Uterus (tissue), 2 donors: ENCODE results near the gene RPAP3.

Source experiments
- CTCF ChIP-seq, 4 experiments: fragments of 200-600 bp in 2 of 4; fragments of 450-650 bp in 2 of 4; sonication (generic) in 2 of 4; IDR thresholded peaks; one replicate each; pipeline ENCODE4 v1.5.1; 2016 to 2019; ENCODE audit warnings: antibody characterized with exemption in 4 of 4, mild to moderate bottlenecking in 2 of 4, moderate library complexity in 1 of 4
- POLR2A ChIP-seq, 2 donors: fragments of 450-650 bp; IDR thresholded peaks; one replicate each; pipeline ENCODE4 v1.6.1; 2016; ENCODE audit warnings: antibody characterized with exemption in 2 of 2, mild to moderate bottlenecking in 1 of 2, moderate library complexity in 1 of 2

- no peak for TF ChIP-seq POLR2A (IDR thresholded peaks at IDR 0.05)
- no peak for TF ChIP-seq CTCF (IDR thresholded peaks at IDR 0.05)
These were observed 44.5 kb upstream of the RPAP3 start for GRCh38 chr12:47750229-47750798.
